Ascending aorta (tissue), 2 donors: Measurements from ENCODE around the gene RCHY1. TPM values are rescaled to one million over a fixed set of nuclear protein-coding genes. Genes with fewer than 3 reads are reported as not detected.
"Not testable (repeated sequence)": the region's sequence is repeated elsewhere in the genome, so short reads cannot be mapped to it uniquely, and the experiment has no call there.

Source experiments
- DNase-seq, 2 donors: peaks; one replicate each; pipeline ENCODE4 v3.0.0-alpha.2; 2019; ENCODE audit warnings: low spot score in 2 of 2
- H3K27ac ChIP-seq, 2 donors: fragments of 200-600 bp; sonication (generic); one replicate each; pipeline ENCODE4 v1.5.1; 2016 to 2017; ENCODE audit warnings: mild to moderate bottlenecking in 1 of 2
- H3K27me3 ChIP-seq: fragments of 200-600 bp; sonication (generic); one replicate; pipeline ENCODE4 v1.5.1; 2017
- H3K36me3 ChIP-seq, 2 donors: fragments of 200-600 bp; sonication (generic); one replicate each; pipeline ENCODE4 v1.5.1; 2016
- H3K4me1 ChIP-seq, 2 donors: fragments of 200-600 bp; sonication (generic); one replicate each; pipeline ENCODE4 v1.5.1; 2016 to 2017; ENCODE audit warnings: mild to moderate bottlenecking in 1 of 2
- H3K4me3 ChIP-seq, 2 donors: fragments of 200-600 bp; sonication (generic); one replicate each; pipeline ENCODE4 v1.5.1; 2016 to 2017; ENCODE audit warnings: mild to moderate bottlenecking in 1 of 2
- H3K9me3 ChIP-seq, 2 donors: fragments of 200-600 bp; sonication (generic); one replicate each; pipeline ENCODE4 v1.5.1; 2016
- CTCF ChIP-seq, 3 experiments: fragments of 200-600 bp in 2 of 3; fragments of 450-650 bp in 1 of 3; sonication (generic) in 2 of 3; IDR thresholded peaks; one replicate each; pipeline ENCODE4 v1.5.1; 2016 to 2019; ENCODE audit warnings: antibody characterized with exemption in 3 of 3, mild to moderate bottlenecking in 1 of 3, moderate library complexity in 1 of 3
- intact Hi-C: fragments of 100-400 bp; cut with DNase I; formaldehyde crosslinking; loops from one replicate; pipeline ENCODE4 v1.15.1; 2023
- total RNA-seq: library from RNA; depleted of rRNA; stranded (reverse); fragments of >200 nt; gene quantifications from one replicate; pipeline ENCODE4 v1.1.0, GENCODE V29; 2016

Gene RCHY1
- total RNA-seq, 1 donor from 2014 or later: 16.2 TPM

GRCh38 chr4:75516144-75516543 is 1.9 kb upstream of the RCHY1 start:
- intact Hi-C loops: loop anchor here (10.0 kb wide), 1 partner anchor 1041 kb away; no protein-coding TSS in a partner anchor
- Histone ChIP-seq H3K9me3 (no peaks in the 10 kb centered on the region), H3K27ac (no peak overlapping the region), H3K36me3 (peaks cover 11 to 20% of the 10 kb centered on the region in 2 donors), H3K27me3 (no peaks in the 10 kb centered on the region), H3K4me1 (peaks cover 8 to 23% of the 10 kb centered on the region in 2 donors), H3K4me3 (no peak overlapping the region)
- DNase-seq: no peak
- no peak for TF ChIP-seq CTCF (IDR thresholded peaks at IDR 0.05)

- DNase-seq: no peak
- no peak for TF ChIP-seq CTCF (IDR thresholded peaks at IDR 0.05)
- H3K27ac ChIP-seq: peak overlapping the region; percentile 92 to 95
- H3K36me3 ChIP-seq: peaks cover 11 to 20% of the 10 kb centered on the region in 2 donors
- H3K4me3 ChIP-seq: peak overlapping the region; percentile 85 to 90
- intact Hi-C loops: loop anchor here (2.0 to 10.0 kb wide), 6 partner anchors 20 to 1040 kb away; partner anchors contain the start of genes BTC, NAAA and PARM1
- H3K27me3 ChIP-seq: no peaks in the 10 kb centered on the region
- H3K9me3 ChIP-seq: no peaks in the 10 kb centered on the region
- H3K4me1 ChIP-seq: peaks cover 8 to 32% of the 10 kb centered on the region in 2 donors
Measured at GRCh38 chr4:75514949-75515612, 878 bp upstream of the RCHY1 start.

- H3K27me3 ChIP-seq: no peaks in the 10 kb centered on the region
- peaks cover 11 to 14% of the 10 kb centered on the region in 2 donors for H3K36me3 ChIP-seq
- H3K27ac ChIP-seq: peak overlapping the region; percentile 92 to 95
- H3K4me1 ChIP-seq: peaks cover 8 to 32% of the 10 kb centered on the region in 2 donors
- peak overlapping the region; percentile 85 to 90 for H3K4me3 ChIP-seq
- intact Hi-C loops: loop anchor here (2.0 to 10.0 kb wide), 6 partner anchors 19 to 1039 kb away; partner anchors contain the start of genes BTC, NAAA and PARM1
- no peak for TF ChIP-seq CTCF (IDR thresholded peaks at IDR 0.05)
- DNase-seq: no peak
- no peaks in the 10 kb centered on the region for H3K9me3 ChIP-seq
Measured at GRCh38 chr4:75513526-75514130, 575 bp downstream of the RCHY1 start.

GRCh38 chr4:75512386-75513211 is 1.6 kb downstream of the RCHY1 start:
- DNase-seq: no peak
- no peak for TF ChIP-seq CTCF (IDR thresholded peaks at IDR 0.05)
- peak overlapping the region; percentile 85 to 90 for H3K4me3 ChIP-seq
- peaks cover 8 to 32% of the 10 kb centered on the region in 2 donors for H3K4me1 ChIP-seq
- H3K36me3 ChIP-seq: peaks cover 7 to 12% of the 10 kb centered on the region in 2 donors
- no peaks in the 10 kb centered on the region for H3K9me3 ChIP-seq
- no peaks in the 10 kb centered on the region for H3K27me3 ChIP-seq
- intact Hi-C loops: loop anchor here (5.0 to 10.0 kb wide), 4 partner anchors 215 to 1038 kb away; partner anchors contain the start of genes BTC and NAAA
- H3K27ac ChIP-seq: peak overlapping the region; percentile 92 to 95

- intact Hi-C loops: loop anchor here (5.0 to 10.0 kb wide), 4 partner anchors 215 to 1037 kb away; partner anchors contain the start of genes BTC and NAAA
- Histone ChIP-seq H3K4me3 (peak overlapping the region; percentile 85 to 90), H3K4me1 (peaks cover 8 to 32% of the 10 kb centered on the region in 2 donors), H3K27me3 (no peaks in the 10 kb centered on the region), H3K27ac (peak overlapping the region in 1 of 2 donors; percentile 45), H3K36me3 (peaks cover 0 to 12% of the 10 kb centered on the region in 2 donors), H3K9me3 (no peaks in the 10 kb centered on the region)
- no peak for TF ChIP-seq CTCF (IDR thresholded peaks at IDR 0.05)
- DNase-seq: no peak
Measured at GRCh38 chr4:75511841-75512240, 2.4 kb downstream of the RCHY1 start.

- H3K27me3 ChIP-seq, intact Hi-C loops, H3K27ac ChIP-seq, DNase-seq, H3K4me3 ChIP-seq, H3K9me3 ChIP-seq: not testable (repeated sequence)
- peaks cover 8 to 23% of the 10 kb centered on the region in 2 donors for H3K4me1 ChIP-seq
- H3K36me3 ChIP-seq: peaks cover 5 to 22% of the 10 kb centered on the region in 2 donors
Measured at GRCh38 chr4:75509592-75509991, 4.6 kb downstream of the RCHY1 start.
